Heart left ventricle (tissue), 13 donors: ENCODE measurements around the gene ARHGEF18.

Experiments used
- POLR2A ChIP-seq, 2 donors: fragments of 450-650 bp; IDR thresholded peaks; one replicate each; pipeline ENCODE4 v1.6.1; 2017; ENCODE audit warnings: antibody characterized with exemption in 2 of 2, mild to moderate bottlenecking in 2 of 2, moderate library complexity in 2 of 2
- TF ChIP-seq, protein P1 (sequence below), 12 donors: fragments of 200-600 bp; sonication (generic) in 4 of 12; IDR thresholded peaks; one replicate each; pipeline versions ENCODE4 v1.5.0 to v1.8.0; 2018 to 2022; ENCODE audit warnings: antibody characterized with exemption in 12 of 12, mild to moderate bottlenecking in 5 of 12
- donor health status: ischemic (EF 13 %, LVEDD 7.1; RV severe dilation, severe dysfunction).
- donor health status: DM: no; HTN: yes; CAD: no.
- donor health status: DM: no; HTN: no; CAD: no.
- donor health status: ischemic (EF 25% LVEDD 6.9; RV normal size, moderate dysfunction).
- donor health status: ischemic (EF 25% LVEDD 5.7; RV mildly dilated, moderate dysfunction).
- donor health status: ischemic (EF 35%, LVEDD 5.7; RV mildly dilated, moderate dysfunction).
- donor health status: nonischemic (EF 11% LVEDD 7.7; RV severe dilation, severe dysfunction).
- donor health status: DM: yes; HTN: yes; CAD: no.
- donor health status: PGD.
- donor health status: ischemic (EF 29% LVEDD 5.4; RV normal size, mild dysfunction).
- donor health status: nonischemic (EF 23%, LVEDD 6.1; RV moderate dilation, normal function).

DNA sequence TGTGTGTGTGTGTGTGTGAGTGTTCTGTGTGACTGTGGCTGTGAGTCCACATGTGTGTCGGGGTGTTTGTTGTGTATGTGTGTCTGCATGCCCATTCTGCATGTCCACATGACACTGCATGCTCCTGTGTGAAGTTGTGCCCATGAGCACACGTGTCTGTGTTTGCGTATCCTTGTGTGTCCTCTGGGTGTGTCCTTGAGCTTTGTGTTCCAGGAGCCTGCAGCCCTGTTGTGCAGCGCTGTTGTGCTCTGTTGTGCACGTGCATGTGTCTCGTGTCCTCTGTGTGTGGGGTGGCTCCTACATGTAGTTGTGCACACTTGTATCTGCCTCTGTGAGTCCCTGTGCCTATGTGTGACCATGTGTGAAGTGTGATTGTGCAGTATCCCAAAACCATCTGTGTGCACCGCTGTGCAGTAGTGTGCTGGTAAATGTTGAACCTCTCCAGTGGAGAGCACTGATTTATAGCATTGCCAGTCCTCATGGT is 2.2 kb upstream of the ARHGEF18 start:
- TF ChIP-seq, protein P1, sequence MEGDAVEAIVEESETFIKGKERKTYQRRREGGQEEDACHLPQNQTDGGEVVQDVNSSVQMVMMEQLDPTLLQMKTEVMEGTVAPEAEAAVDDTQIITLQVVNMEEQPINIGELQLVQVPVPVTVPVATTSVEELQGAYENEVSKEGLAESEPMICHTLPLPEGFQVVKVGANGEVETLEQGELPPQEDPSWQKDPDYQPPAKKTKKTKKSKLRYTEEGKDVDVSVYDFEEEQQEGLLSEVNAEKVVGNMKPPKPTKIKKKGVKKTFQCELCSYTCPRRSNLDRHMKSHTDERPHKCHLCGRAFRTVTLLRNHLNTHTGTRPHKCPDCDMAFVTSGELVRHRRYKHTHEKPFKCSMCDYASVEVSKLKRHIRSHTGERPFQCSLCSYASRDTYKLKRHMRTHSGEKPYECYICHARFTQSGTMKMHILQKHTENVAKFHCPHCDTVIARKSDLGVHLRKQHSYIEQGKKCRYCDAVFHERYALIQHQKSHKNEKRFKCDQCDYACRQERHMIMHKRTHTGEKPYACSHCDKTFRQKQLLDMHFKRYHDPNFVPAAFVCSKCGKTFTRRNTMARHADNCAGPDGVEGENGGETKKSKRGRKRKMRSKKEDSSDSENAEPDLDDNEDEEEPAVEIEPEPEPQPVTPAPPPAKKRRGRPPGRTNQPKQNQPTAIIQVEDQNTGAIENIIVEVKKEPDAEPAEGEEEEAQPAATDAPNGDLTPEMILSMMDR (IDR thresholded peaks at IDR 0.05): no peak
- no peak for TF ChIP-seq POLR2A (IDR thresholded peaks at IDR 0.05)
